GM19239 (cell line): ENCODE measurements around the gene CDH15.

Experiments
- DNase-seq: peaks from one replicate; pipeline ENCODE4 v3.0.0; 2011; ENCODE audit warnings: low spot score; ENCODE audit not compliant: insufficient read length
- FAIRE-seq: peaks from 2 replicates; lab custom pipeline; 2011; peaks lifted over from hg19 to GRCh38; lab: Jason Lieb, UNC

CDH15 gene

DNA sequence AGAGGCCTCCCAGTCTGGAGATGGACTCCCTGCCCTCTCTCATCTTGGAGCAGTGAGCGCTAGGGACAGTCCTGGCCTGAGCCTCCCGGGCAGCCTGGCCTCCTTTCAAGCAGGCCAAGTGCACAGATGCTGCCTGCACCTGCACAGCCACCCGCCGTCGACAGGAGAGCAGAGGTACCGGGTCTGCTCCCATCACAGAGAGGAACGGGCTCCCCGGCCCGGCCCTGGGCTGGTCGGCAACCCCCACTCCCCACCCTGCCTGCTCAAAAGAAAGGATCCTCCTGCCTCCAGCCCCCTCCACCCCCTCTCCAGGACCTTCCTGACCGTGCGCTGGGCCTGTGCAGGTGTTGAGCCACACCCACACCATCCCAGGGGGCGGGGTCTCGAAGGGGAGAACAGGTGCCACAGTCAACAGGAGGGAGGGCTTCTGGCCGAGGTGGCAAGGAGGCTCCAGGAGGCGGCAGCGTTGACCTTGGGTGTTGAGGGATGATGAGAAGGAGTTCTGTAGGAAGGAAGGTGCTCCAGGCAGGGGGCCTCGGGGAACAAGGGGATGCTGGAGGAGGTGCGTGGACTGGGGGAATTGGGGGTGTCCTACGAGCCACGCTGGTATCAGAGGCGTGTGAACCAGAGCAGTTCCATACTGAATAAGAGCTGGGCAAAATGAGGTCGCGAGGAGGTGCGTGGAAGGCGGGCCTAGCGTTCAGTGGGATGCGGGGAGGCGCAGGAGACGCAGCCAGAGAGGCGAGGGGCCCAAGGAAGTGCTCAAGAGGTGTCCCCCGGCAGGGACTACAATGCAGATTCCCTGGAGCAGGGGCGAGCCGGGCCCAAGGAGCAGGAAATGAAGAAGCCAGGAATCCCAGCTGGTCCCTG is 967 bp upstream of the CDH15 start:
- DNase-seq (no peak), FAIRE-seq (no peak)

DNA sequence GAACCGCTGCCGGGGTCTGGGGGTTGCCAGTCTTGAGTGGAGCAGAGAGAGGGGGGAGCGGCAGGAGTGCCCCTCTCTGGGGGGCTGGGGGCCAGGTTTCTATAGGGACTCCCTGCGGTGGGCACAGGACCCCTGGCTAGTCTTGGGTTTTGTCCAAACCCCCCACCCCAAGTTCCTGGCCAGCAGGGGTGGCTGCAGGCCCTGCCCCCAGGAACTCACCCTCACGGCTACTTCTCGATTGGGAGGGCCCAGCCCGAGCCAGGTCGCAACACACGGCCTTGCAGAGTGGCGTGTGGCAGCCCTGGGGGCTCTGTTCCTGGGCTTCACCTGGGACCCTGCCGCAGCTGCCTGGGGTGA is 601 bp downstream of the CDH15 start:
- FAIRE-seq (no peak), DNase-seq (no peak)

DNA sequence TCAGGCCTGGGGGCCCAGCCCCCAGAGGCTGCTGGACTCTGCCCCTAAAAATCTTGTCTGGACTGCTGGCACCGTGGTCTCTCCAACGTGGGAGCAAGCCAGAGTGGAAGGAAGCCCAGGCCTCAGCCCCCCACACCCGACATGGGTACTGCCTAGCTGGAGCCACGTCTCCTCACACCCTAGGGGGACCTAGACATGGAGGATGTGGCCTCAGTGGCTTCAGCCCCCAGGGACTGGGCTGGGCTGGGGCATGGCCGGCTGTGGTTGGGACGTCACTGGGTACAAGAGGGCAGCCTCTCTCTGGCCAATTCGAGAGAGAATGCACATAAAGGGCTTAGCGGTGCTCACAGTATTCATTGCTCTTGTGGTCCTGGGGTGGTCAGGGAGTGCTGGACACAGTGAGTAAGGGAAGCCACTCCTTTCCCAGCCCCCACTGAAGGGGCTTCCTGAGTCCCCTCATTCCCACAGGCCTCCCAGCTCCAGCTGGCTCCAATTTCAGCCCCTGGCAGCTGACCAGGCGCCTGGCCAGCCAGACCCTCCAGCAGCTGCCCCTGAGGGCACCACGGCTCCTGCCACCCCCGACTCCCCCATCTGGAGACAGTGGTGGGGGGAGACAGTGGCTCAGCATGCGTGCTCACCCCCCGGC is 1.1 kb downstream of the CDH15 start:
- no peak for FAIRE-seq
- no peak for DNase-seq

DNA sequence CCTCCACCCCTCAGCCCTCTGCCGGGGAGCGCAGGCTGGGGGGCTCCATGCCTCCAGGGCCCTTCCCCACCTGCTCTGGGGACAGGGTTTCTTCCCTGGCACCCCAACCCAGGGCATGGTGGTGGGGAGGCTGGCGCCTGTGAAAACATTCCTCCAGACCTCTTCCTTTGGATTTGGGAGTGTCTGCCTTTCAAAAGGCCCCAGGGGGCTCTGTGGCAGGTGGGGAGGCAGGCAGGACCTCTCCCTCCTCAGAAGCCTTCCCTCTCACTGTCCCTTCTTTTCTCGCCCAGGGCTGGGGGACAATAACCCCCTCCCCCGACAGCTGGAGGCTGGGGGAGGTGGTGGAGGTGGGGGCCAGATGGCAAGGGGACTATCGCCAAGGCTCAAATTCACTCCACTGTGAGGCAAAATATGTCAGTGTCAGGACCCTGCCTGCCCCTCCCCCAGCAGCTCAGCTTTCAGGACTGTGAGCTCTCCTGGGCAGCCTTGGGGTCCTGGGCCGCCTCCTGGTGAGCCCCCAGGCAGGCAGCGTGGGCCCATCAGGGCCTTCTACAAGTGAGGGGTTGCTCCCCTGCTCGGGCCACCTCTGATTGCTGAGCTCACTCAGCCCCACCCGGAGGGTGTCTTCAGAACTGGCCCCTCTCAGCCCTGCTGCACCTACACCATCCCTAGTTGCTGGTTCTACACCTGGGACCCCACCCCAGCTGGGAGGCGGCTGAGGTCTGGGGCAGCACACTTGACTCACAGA is 1.8 kb downstream of the CDH15 start:
- DNase-seq (no peak), FAIRE-seq (no peak)

DNA sequence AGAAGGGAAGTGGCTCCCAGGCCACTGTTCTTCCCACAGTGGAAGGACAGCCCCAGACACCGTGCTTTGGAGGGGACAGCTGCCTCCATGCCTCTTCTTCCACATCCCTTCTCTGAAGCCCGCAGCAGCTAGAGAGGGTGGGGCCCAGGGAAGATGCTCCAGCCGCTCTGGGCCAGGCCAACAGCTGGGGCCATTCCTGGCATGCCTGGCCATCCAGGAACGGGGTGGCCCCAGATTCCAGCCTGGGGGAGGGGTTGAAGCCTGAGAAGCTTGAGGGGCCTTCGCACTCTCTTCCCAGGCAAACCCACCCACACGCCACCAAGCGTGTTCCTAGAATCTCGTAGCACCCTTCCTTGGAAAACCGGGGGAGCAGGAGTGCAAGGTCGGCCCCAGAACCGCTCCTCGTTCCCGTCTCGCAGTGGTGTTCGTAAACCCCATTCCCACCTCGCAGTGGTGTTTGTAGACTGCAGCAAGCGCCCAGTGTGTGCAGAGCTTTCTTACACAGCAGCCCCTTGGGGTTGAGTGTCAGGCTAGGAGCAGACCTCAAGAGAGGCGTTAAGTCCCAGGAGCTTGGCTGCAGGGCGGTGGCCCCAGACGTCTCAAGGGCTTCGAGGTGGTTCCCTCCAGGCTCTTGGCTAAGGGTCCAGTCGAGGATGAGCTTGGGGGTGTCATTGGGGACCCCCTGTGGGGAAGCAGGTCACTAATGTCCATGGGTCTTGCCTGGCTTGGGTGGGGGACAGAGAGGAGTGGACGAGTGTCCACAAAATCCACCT is 2.7 kb downstream of the CDH15 start:
- FAIRE-seq (no peak), DNase-seq (no peak)

DNA sequence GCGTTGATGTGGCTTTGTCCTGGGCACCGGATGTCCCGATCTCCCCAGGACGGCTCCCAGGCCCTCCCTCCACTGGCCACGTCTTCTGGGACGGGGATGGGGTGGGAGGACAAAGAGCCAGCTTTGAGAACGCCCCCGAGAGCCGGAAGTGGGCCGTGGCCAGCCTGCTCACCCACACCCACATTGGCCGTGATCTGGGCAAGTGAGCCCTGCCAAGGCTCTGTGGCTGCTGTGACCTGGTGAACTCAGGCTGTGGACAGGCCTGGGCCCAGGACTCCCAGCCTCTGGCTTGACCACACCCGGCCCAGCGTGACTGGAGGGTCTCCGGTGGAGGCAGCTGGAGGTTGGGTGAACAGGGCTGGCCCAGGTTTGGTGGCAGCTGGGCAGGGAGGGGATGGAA is 3.3 kb downstream of the CDH15 start:
- FAIRE-seq = no peak
- DNase-seq = no peak

DNA sequence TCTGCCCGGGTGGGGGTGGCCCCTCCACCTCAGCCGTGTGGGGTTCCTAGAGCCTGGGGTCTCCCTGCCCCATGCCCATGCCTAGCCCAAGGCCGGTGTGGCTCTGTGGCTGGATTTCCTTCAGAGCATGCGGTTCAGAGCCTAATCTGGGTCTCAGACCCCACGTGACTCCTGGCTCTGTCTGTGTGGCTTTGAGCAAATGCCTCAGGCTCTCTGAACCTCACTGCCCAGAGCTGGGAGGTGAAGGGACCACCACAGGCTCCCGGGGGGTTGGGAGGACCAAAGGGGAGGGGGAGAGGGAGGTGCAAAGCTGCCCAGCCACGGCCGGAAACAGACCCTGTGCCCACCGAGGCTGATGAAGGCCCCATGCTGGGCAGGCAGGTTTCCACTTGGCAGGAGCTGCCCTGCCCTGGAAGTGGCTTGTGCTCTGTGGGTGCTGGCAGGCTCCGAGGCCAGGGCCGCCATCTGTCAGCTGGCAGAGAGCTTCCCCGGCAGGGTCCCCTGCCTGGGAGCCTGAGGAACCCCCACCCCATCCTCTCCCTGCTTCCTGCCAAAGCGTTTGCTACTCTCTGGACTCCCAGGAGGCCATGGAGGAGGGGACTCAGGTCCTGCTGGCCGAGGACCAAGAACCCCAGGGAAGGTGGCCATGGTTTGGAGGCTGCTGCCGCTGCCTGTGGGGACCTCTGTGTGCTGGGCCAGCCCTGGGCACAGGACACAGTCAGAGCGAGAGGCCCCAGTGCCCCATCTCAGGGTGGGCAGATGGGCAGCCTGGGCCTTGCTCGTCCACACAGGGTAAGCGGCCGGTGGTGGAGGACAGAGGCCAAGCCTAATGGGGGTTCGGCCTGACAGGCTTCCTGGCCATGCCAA is 4.0 kb downstream of the CDH15 start:
- FAIRE-seq (no peak), DNase-seq (no peak)

DNA sequence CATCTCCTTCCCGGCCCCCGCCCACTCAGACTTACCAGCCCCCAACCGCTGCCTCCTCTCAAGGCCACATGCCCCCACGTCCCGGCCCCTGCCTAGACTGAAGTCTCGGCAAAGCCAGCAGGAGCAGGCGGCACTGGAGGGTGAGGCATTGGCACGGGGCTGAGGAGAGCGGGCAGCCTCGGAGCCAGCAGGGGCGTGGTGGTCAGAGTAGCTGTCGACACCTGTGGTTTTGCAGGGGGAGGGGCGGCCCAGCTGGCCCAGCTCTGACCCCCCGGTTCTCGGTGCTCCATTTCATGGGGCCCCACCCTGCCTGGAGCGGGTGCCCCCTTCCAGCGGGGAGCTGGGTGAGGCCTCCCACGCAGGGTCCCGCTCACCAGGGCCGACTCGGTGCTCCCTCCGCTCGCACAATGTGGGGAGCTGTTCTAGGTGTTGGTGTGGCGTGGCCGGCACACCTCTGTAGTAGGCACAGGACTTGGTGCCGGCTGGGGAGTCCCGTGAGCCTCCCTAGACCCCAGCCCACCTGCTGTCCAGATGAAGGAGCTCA is 4.7 kb downstream of the CDH15 start:
- DNase-seq = no peak
- no peak for FAIRE-seq

DNA sequence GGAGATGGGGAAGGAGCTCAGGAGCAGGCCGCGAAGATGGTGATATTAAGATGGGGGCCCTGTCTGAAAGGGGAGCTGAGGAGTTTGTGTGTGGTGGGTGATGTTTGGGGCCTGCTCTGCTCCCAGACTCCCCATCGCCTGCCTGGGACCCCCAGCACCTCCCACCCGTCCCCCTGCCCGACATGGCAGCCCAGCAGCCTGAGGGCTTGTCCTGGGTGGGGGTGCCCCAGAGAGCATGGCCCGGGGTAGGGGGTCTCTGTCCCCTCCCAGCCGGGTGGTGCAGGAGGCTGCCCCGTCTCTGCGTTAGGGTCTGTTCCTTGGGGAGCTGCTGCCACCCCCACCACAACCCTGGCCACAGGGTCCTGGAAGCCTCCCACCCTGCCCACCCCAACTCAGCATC is 5.2 kb downstream of the CDH15 start:
- DNase-seq = no peak
- no peak for FAIRE-seq

DNA sequence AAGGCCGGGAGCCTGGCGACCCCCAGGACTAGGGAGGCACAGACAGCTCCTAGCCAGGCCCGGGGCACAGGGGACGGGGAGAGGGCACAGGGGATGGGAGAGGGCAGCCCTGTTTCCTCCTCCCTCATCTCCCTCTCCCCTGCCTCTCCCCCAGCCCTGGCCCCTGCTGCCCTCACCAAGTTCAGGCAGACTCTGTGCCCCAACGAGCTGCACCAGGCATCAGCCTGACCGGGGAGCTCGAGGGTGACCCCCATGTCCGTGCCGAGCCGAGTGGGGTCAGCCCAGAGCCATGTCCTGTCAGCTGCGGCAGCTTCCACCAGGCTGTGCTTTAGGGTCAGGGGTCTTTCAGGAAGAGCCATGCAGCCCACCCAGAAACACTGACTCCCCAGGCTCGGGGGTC is 6.0 kb downstream of the CDH15 start:
- no peak for FAIRE-seq
- no peak for DNase-seq

DNA sequence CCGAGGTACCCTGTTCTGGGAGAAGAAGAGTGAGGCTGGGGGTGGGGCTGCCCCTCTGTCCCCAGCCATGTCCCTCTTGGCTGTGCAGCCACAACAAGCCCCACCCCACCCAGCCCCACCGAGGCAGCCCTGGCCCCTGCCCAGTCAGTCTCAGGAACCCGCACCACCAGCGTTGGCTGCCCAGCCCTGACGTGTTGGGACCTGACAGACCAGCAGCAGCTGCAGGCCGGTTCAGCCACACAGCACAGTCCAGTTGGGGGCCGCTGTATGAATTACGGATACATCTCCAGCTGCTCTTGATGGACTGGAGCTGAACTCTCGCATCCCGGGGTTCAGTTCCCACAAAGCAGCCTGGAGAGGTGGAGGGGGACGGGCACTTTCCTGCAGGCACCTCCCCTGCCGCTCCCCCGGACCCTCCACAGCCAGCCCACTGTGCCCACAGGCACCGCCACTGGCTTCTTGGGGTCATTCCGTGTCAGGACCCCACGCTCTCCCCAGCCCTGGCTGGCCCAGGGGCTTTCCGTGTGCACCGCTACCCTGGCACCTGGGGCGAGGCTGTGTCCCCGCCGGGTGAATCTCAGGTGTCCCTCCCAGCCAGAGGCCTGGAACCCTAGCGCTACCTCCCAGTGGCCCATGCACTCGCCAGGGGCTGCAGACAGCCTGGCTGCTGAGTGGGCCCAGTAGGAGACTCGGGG is 7.1 kb downstream of the CDH15 start:
- no peak for DNase-seq
- no peak for FAIRE-seq

DNA sequence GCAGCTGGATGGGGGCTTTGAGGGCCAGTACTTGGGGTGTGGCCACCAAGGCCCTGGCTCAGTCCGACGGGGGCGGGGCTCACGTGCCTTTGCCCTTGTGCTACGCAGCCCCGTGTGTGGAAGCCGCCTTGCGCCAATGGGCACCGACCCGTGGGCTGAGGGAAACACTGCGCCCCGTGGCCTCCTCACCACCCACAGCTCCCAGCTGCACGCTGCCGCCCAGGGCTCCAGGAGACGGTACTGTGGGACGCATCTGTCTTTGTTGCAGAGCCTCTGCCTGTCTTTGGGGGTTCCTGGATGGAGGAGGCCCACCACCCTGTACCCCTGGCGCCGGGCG is 7.6 kb downstream of the CDH15 start:
- DNase-seq (no peak), FAIRE-seq (no peak)

DNA sequence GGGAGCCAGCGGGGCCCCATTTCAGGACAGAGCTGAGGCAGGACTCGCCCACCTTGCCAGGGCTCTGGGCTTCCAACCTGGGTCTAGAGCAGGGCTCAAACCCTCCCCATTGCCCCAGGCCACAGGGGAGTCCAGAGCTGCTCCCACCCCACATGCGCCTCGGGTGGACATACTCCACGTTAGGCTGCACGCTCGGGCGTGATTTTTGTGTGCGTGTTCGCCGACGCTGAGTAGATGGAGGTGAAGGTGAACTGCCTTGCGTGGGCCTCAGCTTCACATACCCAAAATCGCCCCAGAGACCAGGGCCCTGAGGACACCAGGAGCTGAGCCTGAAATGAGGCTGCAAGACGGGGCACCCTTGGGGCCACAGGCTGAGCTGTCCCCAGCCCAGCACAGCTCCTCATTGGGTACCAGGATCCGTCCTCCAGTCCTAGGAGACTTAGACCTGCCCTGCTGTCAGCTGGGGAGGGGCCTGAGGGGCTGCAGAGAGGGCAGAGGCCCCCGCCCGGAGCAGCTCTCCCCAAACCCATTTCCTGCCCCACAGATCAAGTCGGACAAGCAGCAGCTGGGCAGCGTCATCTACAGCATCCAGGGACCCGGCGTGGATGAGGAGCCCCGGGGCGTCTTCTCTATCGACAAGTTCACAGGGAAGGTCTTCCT is 8.2 kb downstream of the CDH15 start:
- no peak for FAIRE-seq
- DNase-seq = no peak

DNA sequence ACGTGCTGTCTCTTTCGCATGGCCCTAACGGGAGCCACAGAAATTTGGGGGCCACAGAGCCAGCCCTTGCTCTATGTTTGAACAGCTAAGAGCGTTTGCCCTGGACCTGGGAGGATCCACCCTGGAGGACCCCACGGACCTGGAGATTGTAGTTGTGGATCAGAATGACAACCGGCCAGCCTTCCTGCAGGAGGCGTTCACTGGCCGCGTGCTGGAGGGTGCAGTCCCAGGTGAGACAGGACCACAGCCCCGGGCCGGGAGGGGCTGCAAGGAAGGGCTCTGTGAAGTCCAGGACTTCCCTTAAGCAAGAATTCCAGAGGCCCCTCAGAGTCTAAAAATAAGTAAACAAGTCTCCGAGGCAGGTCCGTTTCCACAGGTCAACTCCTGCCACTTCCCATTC is 11.9 kb downstream of the CDH15 start:
- DNase-seq (no peak), FAIRE-seq (no peak)

DNA sequence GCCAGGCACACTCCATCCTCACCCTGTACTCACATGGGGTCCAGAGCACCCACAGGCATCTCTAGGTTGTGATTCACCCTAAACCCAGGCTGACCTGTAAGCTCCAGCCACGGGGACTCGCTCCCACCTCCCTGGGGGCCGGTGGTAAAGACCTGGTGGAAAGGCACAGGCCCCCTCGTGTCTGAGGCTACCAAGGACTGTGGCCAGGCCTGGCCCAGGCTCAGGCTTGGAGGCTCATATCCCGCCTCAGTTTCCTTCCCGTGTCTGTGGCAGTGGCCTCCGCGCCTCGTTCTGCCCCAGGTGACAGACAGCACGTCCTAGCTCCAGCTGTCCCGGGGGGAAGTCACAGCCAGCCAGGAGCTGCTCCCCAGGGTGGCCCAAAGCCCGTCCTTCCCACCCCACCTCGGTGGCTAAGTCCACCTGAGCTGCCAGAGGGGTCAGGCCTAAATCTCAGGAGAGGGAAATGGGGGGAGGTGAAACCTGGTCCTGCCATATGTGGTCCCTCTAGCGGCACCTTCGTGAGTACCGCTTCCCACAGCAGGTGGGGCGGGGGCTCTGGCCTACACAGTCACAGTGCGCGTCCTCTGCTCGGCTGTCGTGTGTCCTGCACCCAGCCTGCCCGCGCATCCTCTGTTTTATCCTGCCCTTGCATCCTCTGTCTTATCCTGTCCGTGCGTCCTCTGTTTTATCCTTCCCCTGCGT is 12.6 kb downstream of the CDH15 start:
- FAIRE-seq = no peak
- no peak for DNase-seq

DNA sequence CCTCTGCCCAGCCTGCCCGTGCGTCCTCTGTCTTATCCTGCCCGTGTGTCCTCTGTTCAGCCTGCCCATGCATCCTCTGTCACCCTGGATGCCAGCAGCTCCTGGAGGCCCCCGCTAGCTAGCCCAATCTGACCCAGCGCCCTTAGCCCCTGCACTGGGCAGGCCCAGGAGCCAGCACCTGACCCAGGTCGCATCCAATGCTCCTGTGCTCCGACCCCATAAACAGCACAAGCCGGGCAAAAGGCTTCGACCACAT is 13.1 kb downstream of the CDH15 start:
- FAIRE-seq (no peak), DNase-seq (no peak)

DNA sequence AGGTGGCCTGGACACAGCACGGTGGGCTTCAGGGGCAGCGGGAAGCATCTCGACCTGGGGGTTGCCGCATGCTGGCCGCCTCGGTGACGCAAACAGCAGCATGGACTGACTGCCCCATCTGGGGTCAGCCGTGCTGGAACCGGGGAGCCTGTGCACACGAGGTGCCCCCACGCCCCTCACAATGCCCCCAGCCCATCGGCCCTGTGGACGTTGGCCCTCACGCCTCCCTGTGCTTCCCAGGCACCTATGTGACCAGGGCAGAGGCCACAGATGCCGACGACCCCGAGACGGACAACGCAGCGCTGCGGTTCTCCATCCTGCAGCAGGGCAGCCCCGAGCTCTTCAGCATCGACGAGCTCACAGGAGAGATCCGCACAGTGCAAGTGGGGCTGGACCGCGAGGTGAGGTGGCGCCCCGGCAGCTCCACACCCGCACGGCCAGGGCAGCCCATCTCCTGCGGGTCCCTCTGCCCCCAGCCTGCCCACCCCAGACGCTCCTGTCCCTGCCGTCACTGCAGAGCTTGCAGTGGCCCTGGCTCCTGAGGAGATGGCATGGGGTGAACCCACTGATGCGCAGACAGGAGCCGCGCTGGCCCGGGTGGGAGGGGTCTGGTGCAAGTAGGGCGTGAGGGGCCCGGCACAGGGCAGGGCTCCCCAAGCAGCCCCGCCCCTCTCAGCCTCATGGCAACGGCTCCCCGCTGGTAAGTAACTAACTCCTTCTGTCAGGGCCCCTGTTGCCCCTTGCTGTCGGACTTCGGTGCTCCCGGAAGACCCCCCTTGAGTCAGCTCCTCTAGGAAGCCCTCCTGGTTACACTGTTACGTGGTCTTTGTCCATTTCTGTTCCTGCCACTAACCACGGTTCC is 13.6 kb downstream of the CDH15 start:
- FAIRE-seq (no peak), DNase-seq (no peak)
